ENCODE results near the gene SNRPE.

- TF ChIP-seq, protein P1, sequence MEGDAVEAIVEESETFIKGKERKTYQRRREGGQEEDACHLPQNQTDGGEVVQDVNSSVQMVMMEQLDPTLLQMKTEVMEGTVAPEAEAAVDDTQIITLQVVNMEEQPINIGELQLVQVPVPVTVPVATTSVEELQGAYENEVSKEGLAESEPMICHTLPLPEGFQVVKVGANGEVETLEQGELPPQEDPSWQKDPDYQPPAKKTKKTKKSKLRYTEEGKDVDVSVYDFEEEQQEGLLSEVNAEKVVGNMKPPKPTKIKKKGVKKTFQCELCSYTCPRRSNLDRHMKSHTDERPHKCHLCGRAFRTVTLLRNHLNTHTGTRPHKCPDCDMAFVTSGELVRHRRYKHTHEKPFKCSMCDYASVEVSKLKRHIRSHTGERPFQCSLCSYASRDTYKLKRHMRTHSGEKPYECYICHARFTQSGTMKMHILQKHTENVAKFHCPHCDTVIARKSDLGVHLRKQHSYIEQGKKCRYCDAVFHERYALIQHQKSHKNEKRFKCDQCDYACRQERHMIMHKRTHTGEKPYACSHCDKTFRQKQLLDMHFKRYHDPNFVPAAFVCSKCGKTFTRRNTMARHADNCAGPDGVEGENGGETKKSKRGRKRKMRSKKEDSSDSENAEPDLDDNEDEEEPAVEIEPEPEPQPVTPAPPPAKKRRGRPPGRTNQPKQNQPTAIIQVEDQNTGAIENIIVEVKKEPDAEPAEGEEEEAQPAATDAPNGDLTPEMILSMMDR (IDR thresholded peaks at IDR 0.05) = no peak
- no peak for TF ChIP-seq EZH2 (IDR thresholded peaks at IDR 0.05)
Observed at GRCh38 chr1:203899869-203900714, 38.7 kb downstream of the SNRPE start.
